Measurements from ENCODE around the gene FADS3.

FADS3 gene

GRCh38 chr11:61864814-61865775, 26.2 kb downstream of the FADS3 start:
- Mint-ChIP-seq H3K36me3 (ENCODE audit: low read depth) (peaks cover 39% of the 10 kb centered on the region), H3K4me1 (peaks cover 13% of the 10 kb centered on the region), H3K9me3 (no peaks in the 10 kb centered on the region), H3K27me3 (ENCODE audit: low read depth, poor library complexity) (no peaks in the 10 kb centered on the region), H3K4me3 (no peak overlapping the region), H3K27ac (peak overlapping the region; percentile 61)
- TF ChIP-seq, protein P1, sequence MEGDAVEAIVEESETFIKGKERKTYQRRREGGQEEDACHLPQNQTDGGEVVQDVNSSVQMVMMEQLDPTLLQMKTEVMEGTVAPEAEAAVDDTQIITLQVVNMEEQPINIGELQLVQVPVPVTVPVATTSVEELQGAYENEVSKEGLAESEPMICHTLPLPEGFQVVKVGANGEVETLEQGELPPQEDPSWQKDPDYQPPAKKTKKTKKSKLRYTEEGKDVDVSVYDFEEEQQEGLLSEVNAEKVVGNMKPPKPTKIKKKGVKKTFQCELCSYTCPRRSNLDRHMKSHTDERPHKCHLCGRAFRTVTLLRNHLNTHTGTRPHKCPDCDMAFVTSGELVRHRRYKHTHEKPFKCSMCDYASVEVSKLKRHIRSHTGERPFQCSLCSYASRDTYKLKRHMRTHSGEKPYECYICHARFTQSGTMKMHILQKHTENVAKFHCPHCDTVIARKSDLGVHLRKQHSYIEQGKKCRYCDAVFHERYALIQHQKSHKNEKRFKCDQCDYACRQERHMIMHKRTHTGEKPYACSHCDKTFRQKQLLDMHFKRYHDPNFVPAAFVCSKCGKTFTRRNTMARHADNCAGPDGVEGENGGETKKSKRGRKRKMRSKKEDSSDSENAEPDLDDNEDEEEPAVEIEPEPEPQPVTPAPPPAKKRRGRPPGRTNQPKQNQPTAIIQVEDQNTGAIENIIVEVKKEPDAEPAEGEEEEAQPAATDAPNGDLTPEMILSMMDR (IDR thresholded peaks at IDR 0.05): no peak
- no peak for DNase-seq

GRCh38 chr11:61863548-61864081, 27.7 kb downstream of the FADS3 start:
- TF ChIP-seq, protein P1 (IDR thresholded peaks at IDR 0.05): no peak
- Mint-ChIP-seq H3K9me3 (no peaks in the 10 kb centered on the region), H3K27ac (no peak overlapping the region), H3K36me3 (ENCODE audit: low read depth) (peaks cover 54% of the 10 kb centered on the region), H3K27me3 (ENCODE audit: low read depth, poor library complexity) (no peaks in the 10 kb centered on the region), H3K4me1 (peaks cover 4% of the 10 kb centered on the region), H3K4me3 (no peak overlapping the region)
- no peak for DNase-seq

- peaks cover 54% of the 10 kb centered on the region for H3K36me3 Mint-ChIP-seq (ENCODE audit: low read depth)
- H3K4me1 Mint-ChIP-seq: peaks cover 4% of the 10 kb centered on the region
- no peaks in the 10 kb centered on the region for H3K9me3 Mint-ChIP-seq
- H3K27ac Mint-ChIP-seq: no peak overlapping the region
- DNase-seq: no peak
- TF ChIP-seq, protein P1 (IDR thresholded peaks at IDR 0.05): no peak
- H3K27me3 Mint-ChIP-seq (ENCODE audit: low read depth, poor library complexity): no peaks in the 10 kb centered on the region
- H3K4me3 Mint-ChIP-seq: no peak overlapping the region
Measured at GRCh38 chr11:61862714-61863547, 28.4 kb downstream of the FADS3 start.

DNA sequence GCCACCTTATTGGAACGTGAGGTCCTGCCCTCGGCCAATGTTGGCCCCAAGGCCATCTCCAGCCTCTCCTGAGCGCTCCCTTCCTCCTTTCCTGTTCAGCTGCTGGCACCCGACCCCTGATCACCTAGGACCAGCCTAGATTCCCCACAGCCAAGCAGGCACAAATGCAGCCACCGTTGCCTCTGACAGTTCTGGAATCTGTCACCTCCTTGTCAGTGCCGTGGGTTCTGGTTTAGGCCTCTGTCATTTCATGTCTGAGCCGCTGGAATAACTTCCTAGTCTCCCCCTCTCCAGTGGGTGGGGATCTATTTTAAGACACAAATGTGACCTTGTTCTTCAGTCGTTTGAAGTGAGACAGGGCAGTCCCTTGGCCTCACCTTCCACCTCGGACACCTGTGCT, 29.7 kb downstream of the FADS3 start:
- Mint-ChIP-seq H3K4me3 (no peak overlapping the region), H3K27me3 (ENCODE audit: low read depth, poor library complexity) (no peaks in the 10 kb centered on the region), H3K4me1 (peaks cover 4% of the 10 kb centered on the region), H3K36me3 (ENCODE audit: low read depth) (peaks cover 57% of the 10 kb centered on the region), H3K27ac (peak overlapping the region; percentile 36), H3K9me3 (no peaks in the 10 kb centered on the region)
- TF ChIP-seq, protein P1 (IDR thresholded peaks at IDR 0.05): no peak
- DNase-seq: no peak

GRCh38 chr11:61860054-61860903, 31.1 kb downstream of the FADS3 start:
- DNase-seq: no peak
- no peaks in the 10 kb centered on the region for H3K4me1 Mint-ChIP-seq
- peaks cover 55% of the 10 kb centered on the region for H3K36me3 Mint-ChIP-seq (ENCODE audit: low read depth)
- no peak overlapping the region for H3K4me3 Mint-ChIP-seq
- peak overlapping the region; percentile 32 for H3K27ac Mint-ChIP-seq
- TF ChIP-seq, protein P1 (IDR thresholded peaks at IDR 0.05): no peak
- H3K9me3 Mint-ChIP-seq: no peaks in the 10 kb centered on the region
- H3K27me3 Mint-ChIP-seq (ENCODE audit: low read depth, poor library complexity): no peaks in the 10 kb centered on the region

Data from nephron progenitor cell (in vitro differentiated cells).